ENCODE data around the gene KANK2. TPM values are rescaled to one million over a fixed set of nuclear protein-coding genes. Genes with fewer than 3 reads are reported as not detected.

Gene KANK2
- polyA plus RNA-seq, 1 of the 3 experiments (the other 2 are of a cell fraction) = 92.4 TPM

DNA sequence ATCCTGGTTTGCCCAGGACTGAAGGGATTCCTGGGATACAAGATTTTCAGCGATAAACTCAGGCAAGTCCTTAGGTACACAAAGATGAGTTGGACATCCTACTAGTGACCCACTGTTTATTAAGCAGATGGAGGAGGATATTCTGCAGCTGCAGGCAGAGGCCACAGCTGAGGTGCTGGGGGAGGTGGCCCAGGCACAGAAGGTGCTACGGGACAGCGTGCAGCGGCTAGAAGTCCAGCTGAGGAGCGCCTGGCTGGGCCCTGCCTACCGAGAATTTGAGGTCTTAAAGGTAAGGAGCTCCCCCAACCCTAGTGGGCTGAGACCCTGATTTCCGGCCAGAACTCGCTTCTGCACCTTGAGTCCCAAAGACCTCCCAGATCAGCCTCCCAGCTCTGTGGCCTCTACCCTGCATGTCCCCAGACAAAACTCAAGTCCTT is 42.7 kb upstream of the KANK2 start:
- H3K36me3 ChIP-seq (replicated peaks in 1 of 2; ENCODE audit: control insufficient read depth in 1 of 2, insufficient read depth in 2 of 2, low read length in 1 of 2) = peaks cover 0 to 5% of the 10 kb centered on the region in 2 experiments
- peaks cover 0 to 4% of the 10 kb centered on the region in 2 experiments; a peak in 1 of 4 replicates for H3K4me1 ChIP-seq (ENCODE audit: control insufficient read depth in 1 of 2, insufficient read depth in 2 of 2, low read depth in 1 of 2, low read length in 1 of 2)
- H2AFZ ChIP-seq (ENCODE audit: low read depth) = no peak overlapping the region
- ChIA-PET CTCF (interaction anchor here (0.8 to 1.1 kb wide), 4 partner anchors 11 to 114 kb away, joined by 3 to 4 read pairs (median 3); no protein-coding TSS in a partner anchor), POLR2A (no interaction called here)
- TF ChIP-seq FOSL2 (IDR thresholded peaks at IDR 0.05; ENCODE audit: borderline replicate concordance, low read depth) (no peak), TCF12 (IDR thresholded peaks at IDR 0.05) (no peak), FOXJ3 (CRISPR knock-in tag; IDR thresholded peaks at IDR 0.05) (no peak), NFIC (IDR thresholded peaks at IDR 0.05; ENCODE audit: borderline replicate concordance) (no peak), NRF1 (IDR thresholded peaks at IDR 0.05; ENCODE audit: low read depth, low read length) (no peak), RFX5 (IDR thresholded peaks at IDR 0.05; ENCODE audit: low read length) (no peak), EZH2phosphoT487 (IDR thresholded peaks at IDR 0.05; ENCODE audit: borderline replicate concordance, low read depth) (no peak), MEF2A (IDR thresholded peaks at IDR 0.05; ENCODE audit: borderline replicate concordance, low read depth) (no peak), CHD2 (IDR thresholded peaks at IDR 0.05; ENCODE audit: low read length, partially characterized antibody) (no peak), EP300 (IDR thresholded peaks at IDR 0.05; ENCODE audit: borderline replicate concordance in 1 of 2, low read depth in 1 of 2, low read length in 1 of 2) (no peak)
- TF ChIP-seq, protein P1, sequence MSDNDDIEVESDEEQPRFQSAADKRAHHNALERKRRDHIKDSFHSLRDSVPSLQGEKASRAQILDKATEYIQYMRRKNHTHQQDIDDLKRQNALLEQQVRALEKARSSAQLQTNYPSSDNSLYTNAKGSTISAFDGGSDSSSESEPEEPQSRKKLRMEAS (IDR thresholded peaks at IDR 0.05; ENCODE audit: low read depth) = no peak
- TF ChIP-seq, protein P2, sequence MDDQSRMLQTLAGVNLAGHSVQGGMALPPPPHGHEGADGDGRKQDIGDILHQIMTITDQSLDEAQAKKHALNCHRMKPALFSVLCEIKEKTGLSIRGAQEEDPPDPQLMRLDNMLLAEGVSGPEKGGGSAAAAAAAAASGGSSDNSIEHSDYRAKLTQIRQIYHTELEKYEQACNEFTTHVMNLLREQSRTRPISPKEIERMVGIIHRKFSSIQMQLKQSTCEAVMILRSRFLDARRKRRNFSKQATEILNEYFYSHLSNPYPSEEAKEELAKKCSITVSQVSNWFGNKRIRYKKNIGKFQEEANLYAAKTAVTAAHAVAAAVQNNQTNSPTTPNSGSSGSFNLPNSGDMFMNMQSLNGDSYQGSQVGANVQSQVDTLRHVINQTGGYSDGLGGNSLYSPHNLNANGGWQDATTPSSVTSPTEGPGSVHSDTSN (IDR thresholded peaks at IDR 0.05) = no peak
- TF ChIP-seq, protein P3, sequence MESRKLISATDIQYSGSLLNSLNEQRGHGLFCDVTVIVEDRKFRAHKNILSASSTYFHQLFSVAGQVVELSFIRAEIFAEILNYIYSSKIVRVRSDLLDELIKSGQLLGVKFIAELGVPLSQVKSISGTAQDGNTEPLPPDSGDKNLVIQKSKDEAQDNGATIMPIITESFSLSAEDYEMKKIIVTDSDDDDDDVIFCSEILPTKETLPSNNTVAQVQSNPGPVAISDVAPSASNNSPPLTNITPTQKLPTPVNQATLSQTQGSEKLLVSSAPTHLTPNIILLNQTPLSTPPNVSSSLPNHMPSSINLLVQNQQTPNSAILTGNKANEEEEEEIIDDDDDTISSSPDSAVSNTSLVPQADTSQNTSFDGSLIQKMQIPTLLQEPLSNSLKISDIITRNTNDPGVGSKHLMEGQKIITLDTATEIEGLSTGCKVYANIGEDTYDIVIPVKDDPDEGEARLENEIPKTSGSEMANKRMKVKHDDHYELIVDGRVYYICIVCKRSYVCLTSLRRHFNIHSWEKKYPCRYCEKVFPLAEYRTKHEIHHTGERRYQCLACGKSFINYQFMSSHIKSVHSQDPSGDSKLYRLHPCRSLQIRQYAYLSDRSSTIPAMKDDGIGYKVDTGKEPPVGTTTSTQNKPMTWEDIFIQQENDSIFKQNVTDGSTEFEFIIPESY (IDR thresholded peaks at IDR 0.05; ENCODE audit: borderline replicate concordance, low read depth) = no peak
- no peaks in the 10 kb centered on the region for H3K79me2 ChIP-seq (ENCODE audit: insufficient read depth)
- no peaks in the 10 kb centered on the region for H3K27me3 ChIP-seq (ENCODE audit: insufficient read depth)
- H3K9me2 ChIP-seq = no peaks in the 10 kb centered on the region
- H3K9ac ChIP-seq = no peak overlapping the region
- H3K9me3 ChIP-seq = no peaks in the 10 kb centered on the region
- 95% methylated on average over 5 of the region's 8 CpGs for WGBS (ENCODE audit: low lambda C conversion rate)
- no peak overlapping the region for H3K4me3 ChIP-seq (ENCODE audit: low read depth in 2 of 2, low read length in 1 of 2)
- no peak overlapping the region for H3K4me2 ChIP-seq
- no peak for DNase-seq
- H3K27ac ChIP-seq (ENCODE audit: low read depth in 2 of 2, low read length in 1 of 2) = no peak overlapping the region
- no peaks in the 10 kb centered on the region; the same call in 1 of the 2 replicates for H4K20me1 ChIP-seq (ENCODE audit: insufficient read depth)
- H3F3A ChIP-seq (replicated peaks; ENCODE audit: insufficient read depth) = peaks cover 10% of the 10 kb centered on the region

DNA sequence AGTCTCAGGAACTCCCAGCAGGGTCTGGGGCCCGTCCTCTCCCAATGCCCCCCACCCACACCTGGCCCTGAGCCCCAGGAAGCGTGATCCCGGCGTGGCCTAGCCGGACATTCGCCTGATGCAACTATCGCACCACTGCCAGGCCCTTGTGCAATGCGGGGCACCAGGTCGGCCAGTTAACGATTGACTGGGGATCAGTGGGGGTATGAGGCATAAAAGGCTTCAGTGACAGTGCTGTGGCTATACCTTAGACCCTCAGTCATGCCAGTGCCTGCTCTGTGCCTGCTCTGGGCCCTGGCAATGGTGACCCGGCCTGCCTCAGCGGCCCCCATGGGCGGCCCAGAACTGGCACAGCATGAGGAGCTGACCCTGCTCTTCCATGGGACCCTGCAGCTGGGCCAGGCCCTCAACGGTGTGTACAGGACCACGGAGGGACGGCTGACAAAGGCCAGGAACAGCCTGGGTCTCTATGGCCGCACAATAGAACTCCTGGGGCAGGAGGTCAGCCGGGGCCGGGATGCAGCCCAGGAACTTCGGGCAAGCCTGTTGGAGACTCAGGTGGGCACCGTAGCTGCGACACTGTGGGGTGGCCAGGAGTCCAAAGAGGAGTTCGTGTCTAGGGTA is 42.1 kb upstream of the KANK2 start, which contains the start of gene ANGPTL8:
Gene ANGPTL8 (plus strand): TSS at position 243 of the 624 bp plus-strand sequence. CDS start 19 bp downstream, at position 262.
- H3K79me2 ChIP-seq (ENCODE audit: insufficient read depth) = no peaks in the 10 kb centered on the region
- peaks cover 5% of the 10 kb centered on the region for H3F3A ChIP-seq (replicated peaks; ENCODE audit: insufficient read depth)
- no peaks in the 10 kb centered on the region for H3K27me3 ChIP-seq (ENCODE audit: insufficient read depth)
- POLR2A ChIA-PET = no interaction called here
- 96% methylated on average over 18 of the region's 23 CpGs for WGBS (ENCODE audit: low lambda C conversion rate)
- CTCF ChIA-PET = interaction anchor here (0.6 to 1.1 kb wide), 3 partner anchors 99 to 113 kb away, joined by 3 read pairs; no protein-coding TSS in a partner anchor
- DNase-seq = no peak
- no peaks in the 10 kb centered on the region for H3K9me2 ChIP-seq
- no peaks in the 10 kb centered on the region for H4K20me1 ChIP-seq (ENCODE audit: insufficient read depth)
- H3K4me2 ChIP-seq = no peak within 1 kb of the TSS
- H3K36me3 ChIP-seq (replicated peaks in 1 of 2; ENCODE audit: control insufficient read depth in 1 of 2, insufficient read depth in 2 of 2, low read length in 1 of 2) = peaks cover 0 to 5% of the 10 kb centered on the region in 2 experiments
- H3K27ac ChIP-seq (ENCODE audit: low read depth in 2 of 2, low read length in 1 of 2) = no peak within 1 kb of the TSS
- H2AFZ ChIP-seq (ENCODE audit: low read depth) = no peak within 1 kb of the TSS
- H3K9ac ChIP-seq = no peak within 1 kb of the TSS
- H3K4me3 ChIP-seq (ENCODE audit: low read depth in 2 of 2, low read length in 1 of 2) = no peak within 1 kb of the TSS
- H3K4me1 ChIP-seq (ENCODE audit: control insufficient read depth in 1 of 2, insufficient read depth in 2 of 2, low read depth in 1 of 2, low read length in 1 of 2) = peaks cover 0 to 4% of the 10 kb centered on the region in 2 experiments; a peak in 1 of 4 replicates
- no peaks in the 10 kb centered on the region for H3K9me3 ChIP-seq
- no peak for TF ChIP-seq SMC3 (IDR thresholded peaks at IDR 0.05; ENCODE audit: low read depth, low read length)
- no peak for TF ChIP-seq RXRA (IDR thresholded peaks at IDR 0.05; ENCODE audit: borderline replicate concordance, low read depth)
- no peak for TF ChIP-seq POLR2AphosphoS5 (IDR thresholded peaks at IDR 0.05; ENCODE audit: low read depth, low read length)
- TF ChIP-seq TAF1 (IDR thresholded peaks at IDR 0.05; ENCODE audit: borderline replicate concordance, low read depth, low read length) = no peak
- TF ChIP-seq, protein P2 (IDR thresholded peaks at IDR 0.05) = no peak
- TF ChIP-seq EZH2phosphoT487 (IDR thresholded peaks at IDR 0.05; ENCODE audit: borderline replicate concordance, low read depth) = no peak
- TF ChIP-seq, protein P4, sequence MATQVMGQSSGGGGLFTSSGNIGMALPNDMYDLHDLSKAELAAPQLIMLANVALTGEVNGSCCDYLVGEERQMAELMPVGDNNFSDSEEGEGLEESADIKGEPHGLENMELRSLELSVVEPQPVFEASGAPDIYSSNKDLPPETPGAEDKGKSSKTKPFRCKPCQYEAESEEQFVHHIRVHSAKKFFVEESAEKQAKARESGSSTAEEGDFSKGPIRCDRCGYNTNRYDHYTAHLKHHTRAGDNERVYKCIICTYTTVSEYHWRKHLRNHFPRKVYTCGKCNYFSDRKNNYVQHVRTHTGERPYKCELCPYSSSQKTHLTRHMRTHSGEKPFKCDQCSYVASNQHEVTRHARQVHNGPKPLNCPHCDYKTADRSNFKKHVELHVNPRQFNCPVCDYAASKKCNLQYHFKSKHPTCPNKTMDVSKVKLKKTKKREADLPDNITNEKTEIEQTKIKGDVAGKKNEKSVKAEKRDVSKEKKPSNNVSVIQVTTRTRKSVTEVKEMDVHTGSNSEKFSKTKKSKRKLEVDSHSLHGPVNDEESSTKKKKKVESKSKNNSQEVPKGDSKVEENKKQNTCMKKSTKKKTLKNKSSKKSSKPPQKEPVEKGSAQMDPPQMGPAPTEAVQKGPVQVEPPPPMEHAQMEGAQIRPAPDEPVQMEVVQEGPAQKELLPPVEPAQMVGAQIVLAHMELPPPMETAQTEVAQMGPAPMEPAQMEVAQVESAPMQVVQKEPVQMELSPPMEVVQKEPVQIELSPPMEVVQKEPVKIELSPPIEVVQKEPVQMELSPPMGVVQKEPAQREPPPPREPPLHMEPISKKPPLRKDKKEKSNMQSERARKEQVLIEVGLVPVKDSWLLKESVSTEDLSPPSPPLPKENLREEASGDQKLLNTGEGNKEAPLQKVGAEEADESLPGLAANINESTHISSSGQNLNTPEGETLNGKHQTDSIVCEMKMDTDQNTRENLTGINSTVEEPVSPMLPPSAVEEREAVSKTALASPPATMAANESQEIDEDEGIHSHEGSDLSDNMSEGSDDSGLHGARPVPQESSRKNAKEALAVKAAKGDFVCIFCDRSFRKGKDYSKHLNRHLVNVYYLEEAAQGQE (IDR thresholded peaks at IDR 0.05; ENCODE audit: low read depth, low read length) = no peak
- TF ChIP-seq, protein P1 (IDR thresholded peaks at IDR 0.05; ENCODE audit: low read depth) = no peak

All from SK-N-SH (cell line).